Measurements from ENCODE around the gene ABCC2. TPM values are rescaled to one million over a fixed set of nuclear protein-coding genes. Genes with fewer than 3 reads are reported as not detected.
"Not testable (repeated sequence)": the region's sequence is repeated elsewhere in the genome, so short reads cannot be mapped to it uniquely, and the experiment has no call there.

ABCC2 gene
- total RNA-seq, result 1 to 10 TPM in 1 of 5 donors, under 1 TPM in 4; under 0.01 to 6.8 (median 0.58) TPM
- polyA plus RNA-seq, result 1 to 10 TPM in 1 of 3 donors, under 1 TPM in 2; 0.50 to 1.2 (median 0.93) TPM
- long read RNA-seq, donor 1, result 0 reads
- long read RNA-seq, donor 2, result 0 reads
- long read RNA-seq, donor 3, result 0 reads
- long read RNA-seq, donor 4, result 0 reads
- long read RNA-seq, donor 5, result 0 reads
- long read RNA-seq, donor 6, result 0 reads
- long read RNA-seq, donor 7, result 0 reads
- long read RNA-seq, donor 8, partial matches to known transcripts, result 0 of 1 reads
- long read RNA-seq, donor 8, other reads (novel, unspliced or antisense), result 0 of 1 reads
- long read RNA-seq, donor 9, result 0 reads
- long read RNA-seq, donor 10, result 0 reads

- H3K36me3 ChIP-seq, result no peaks in the 10 kb centered on the region
These were observed at the start of gene ABCC2 for GRCh38 chr10:99782447-99783286. Gene ABCC2 (plus strand): TSS chr10:99782640. CDS start chr10:99782845, 205 bp downstream.

GRCh38 chr10:99733366-99733765 lies 49.1 kb upstream of the ABCC2 start:
- WGBS, 5 donors, result 78 to 84% (median 80%) methylated on average over 8 of the region's 8 CpGs

More at GRCh38 chr10:99782447-99783286, at the start of gene ABCC2:
- intact Hi-C loops (cut with DNase I; ENCODE audit: low total_unique reads), result no loop called here
- Histone ChIP-seq H3K27ac (peak within 1 kb of the TSS in 2 of 5 donors; percentile 17 to 53), H3K27me3 (no peaks in the 10 kb centered on the region), H3K4me1 (peaks cover 0 to 39% (median 21%) of the 10 kb centered on the region in 4 donors), H3K9me3 (no peaks in the 10 kb centered on the region), H3K4me3 (no peak within 1 kb of the TSS)
- TF ChIP-seq CTCF (IDR thresholded peaks at IDR 0.05), result no peak
- TF ChIP-seq POLR2A (IDR thresholded peaks at IDR 0.05), result no peak
- no peak for TF ChIP-seq EP300 (IDR thresholded peaks at IDR 0.05)
- no peak for TF ChIP-seq POLR2AphosphoS5 (IDR thresholded peaks at IDR 0.05)
- DNase-seq, result no peak
- 69 to 90% (median 89%) methylated on average over 7 of the region's 7 CpGs for WGBS, 5 donors

DNA sequence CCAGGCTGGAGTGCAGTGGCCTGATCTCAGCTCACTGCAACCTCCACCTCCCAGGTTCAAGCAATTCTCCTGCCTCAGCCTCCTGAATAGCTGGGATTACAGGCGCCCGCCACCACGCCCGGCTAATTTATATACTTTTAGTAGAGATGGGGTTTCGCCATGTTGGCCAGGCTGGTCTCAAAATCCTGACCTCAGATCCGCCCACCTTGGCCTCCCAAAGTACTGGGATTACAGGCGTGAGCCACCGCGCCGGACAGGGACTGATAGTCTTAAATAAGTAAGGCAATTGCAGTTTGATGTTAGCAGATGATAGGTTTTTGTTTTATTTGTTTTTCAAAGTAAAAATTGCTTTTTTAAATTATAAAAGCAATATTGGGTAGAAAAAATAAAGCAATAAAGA lies 48.3 kb upstream of the ABCC2 start:
- H3K9me3 ChIP-seq; H3K27me3 ChIP-seq; DNase-seq; intact Hi-C loops (cut with DNase I; ENCODE audit: low total_unique reads); H3K27ac ChIP-seq: not testable (repeated sequence)
- Histone ChIP-seq H3K4me3 (peak overlapping the region in 1 of 4 donors; percentile 84), H3K4me1 (peaks cover 12 to 48% (median 34%) of the 10 kb centered on the region in 4 donors), H3K36me3 (peaks cover 4 to 39% (median 37%) of the 10 kb centered on the region in 4 donors)
- 94 to 99% (median 96%) methylated on average over 10 of the region's 10 CpGs for WGBS, 5 donors

More at GRCh38 chr10:99733366-99733765, 49.1 kb upstream of the ABCC2 start:
- Histone ChIP-seq H3K27me3 (no peaks in the 10 kb centered on the region), H3K4me1 (peaks cover 12 to 48% (median 34%) of the 10 kb centered on the region in 4 donors), H3K9me3 (no peaks in the 10 kb centered on the region), H3K4me3 (peak overlapping the region; percentile 66 to 84 (median 78)), H3K36me3 (peaks cover 4 to 39% (median 36%) of the 10 kb centered on the region in 4 donors), H3K27ac (peak overlapping the region in 3 of 5 donors; percentile 95 to 98 (median 96))
- intact Hi-C loops (cut with DNase I; ENCODE audit: low total_unique reads), result no loop called here
- no peak for TF ChIP-seq CTCF (IDR thresholded peaks at IDR 0.05)
- no peak for TF ChIP-seq POLR2A (IDR thresholded peaks at IDR 0.05)
- peak in 1 of 2 donors; percentile 11 for DNase-seq

DNA sequence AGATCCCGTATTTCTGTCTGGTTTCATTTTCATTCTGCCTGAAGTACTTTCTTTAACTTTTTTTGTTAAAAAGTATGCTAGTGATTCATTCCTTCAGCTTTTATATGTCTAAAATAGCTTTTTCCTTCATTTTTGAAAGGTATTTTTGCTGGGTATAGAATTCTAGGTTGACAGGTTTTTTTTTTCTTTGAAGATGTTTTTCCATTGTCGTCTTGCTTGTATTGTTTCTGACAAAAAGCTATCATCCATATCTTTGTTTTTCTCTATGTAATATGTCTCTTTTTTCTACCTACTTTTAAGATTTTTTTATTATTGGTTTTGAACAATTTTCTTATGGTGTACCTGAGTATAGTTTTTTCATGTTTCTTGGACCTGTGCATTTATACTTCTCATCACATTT lies 42.2 kb upstream of the ABCC2 start:
- peaks cover 0 to 17% (median 4%) of the 10 kb centered on the region in 4 donors for H3K4me1 ChIP-seq
- H3K36me3 ChIP-seq, result peaks cover 51 to 95% (median 94%) of the 10 kb centered on the region in 4 donors
- intact Hi-C loops (cut with DNase I; ENCODE audit: low total_unique reads), result no loop called here
- no peak overlapping the region for H3K4me3 ChIP-seq
- H3K27me3 ChIP-seq, result no peaks in the 10 kb centered on the region
- peaks cover 0 to 19% (median 12%) of the 10 kb centered on the region in 4 donors for H3K9me3 ChIP-seq
- DNase-seq, result no peak
- no peak for TF ChIP-seq POLR2AphosphoS5 (IDR thresholded peaks at IDR 0.05)
- no peak for TF ChIP-seq EP300 (IDR thresholded peaks at IDR 0.05)
- TF ChIP-seq CTCF (IDR thresholded peaks at IDR 0.05), result no peak
- no peak for TF ChIP-seq POLR2A (IDR thresholded peaks at IDR 0.05)
- H3K27ac ChIP-seq, result no peak overlapping the region
- WGBS, 5 donors, result 96 to 100% (median 97%) methylated on average over 2 of the region's 2 CpGs
